NOMO-1 treated with dmso at 0.1 percent for 144 hours (cell line): Measurements from ENCODE around the gene CTXND1.
"Not testable (repeated sequence)": the region's sequence is repeated elsewhere in the genome, so short reads cannot be mapped to it uniquely, and the experiment has no call there.

Experiments used
- DNase-seq: peaks from one replicate; lab custom pipeline; 2025; ENCODE audit not compliant: unreplicated experiment; lab: John Stamatoyannopoulos, UW

Gene CTXND1

GRCh38 chr15:80161468-80162016 is 90.5 kb downstream of the CTXND1 start:
- DNase-seq = no peak

GRCh38 chr15:80160570-80161156 is 91.3 kb downstream of the CTXND1 start:
- peak; percentile 94 for DNase-seq

GRCh38 chr15:80159811-80160569 is 92.0 kb downstream of the CTXND1 start:
- DNase-seq = no peak

- no peak for DNase-seq
These were observed 92.7 kb downstream of the CTXND1 start for GRCh38 chr15:80159301-80159700.

GRCh38 chr15:80157215-80157614 is 94.8 kb downstream of the CTXND1 start:
- DNase-seq = no peak

GRCh38 chr15:80156176-80156720 is 95.8 kb downstream of the CTXND1 start:
- DNase-seq = no peak

GRCh38 chr15:80155378-80156175 is 96.4 kb downstream of the CTXND1 start:
- DNase-seq = not testable (repeated sequence)

- no peak for DNase-seq
These were observed 97.0 kb downstream of the CTXND1 start for GRCh38 chr15:80155001-80155377.

GRCh38 chr15:80154336-80154735 is 97.7 kb downstream of the CTXND1 start:
- no peak for DNase-seq

- no peak for DNase-seq
These were observed 98.1 kb downstream of the CTXND1 start for GRCh38 chr15:80153900-80154299.

GRCh38 chr15:80152896-80153876 is 98.8 kb downstream of the CTXND1 start, which contains the start of gene FAH:
TSS of gene FAH (plus strand) at chr15:80152999. CDS start at chr15:80153055, 56 bp downstream.
- DNase-seq = peak; percentile 55

GRCh38 chr15:80152180-80152895 is 99.7 kb downstream of the CTXND1 start:
- DNase-seq = peak; percentile 88

GRCh38 chr15:80151576-80151975 is 100.4 kb downstream of the CTXND1 start:
- no peak for DNase-seq

- DNase-seq = no peak
These were observed 100.9 kb downstream of the CTXND1 start for GRCh38 chr15:80151148-80151547.
